ENCODE measurements around the gene DAAM1.

Gene DAAM1

DNA sequence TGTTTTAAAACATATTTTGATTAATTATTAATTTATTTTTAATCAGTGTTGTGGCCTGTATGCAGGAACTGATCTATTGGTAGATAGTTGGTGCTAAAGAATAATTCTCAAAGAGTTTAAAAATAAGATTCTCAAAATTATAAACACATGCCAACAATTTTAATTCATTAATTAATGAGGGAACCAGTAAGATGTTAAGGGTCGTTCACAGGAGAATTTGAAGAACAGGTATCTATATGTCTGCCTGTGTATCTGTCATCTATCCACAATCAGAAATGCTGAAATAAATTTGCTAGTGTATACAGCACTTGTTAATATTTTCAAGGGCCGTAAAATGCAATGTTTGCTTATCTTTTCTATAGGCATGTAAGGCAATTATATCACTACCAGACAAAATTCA lies 18.4 kb downstream of the DAAM1 start:
- Histone ChIP-seq H3K4me1 (ENCODE audit: control insufficient read depth, insufficient read depth, low read length) (no peaks in the 10 kb centered on the region), H3K27me3 (ENCODE audit: control insufficient read depth, insufficient read depth, low read length) (no peaks in the 10 kb centered on the region), H3K4me2 (ENCODE audit: low read length) (no peak overlapping the region), H3K4me3 (ENCODE audit: low read length) (no peak overlapping the region), H3K36me3 (ENCODE audit: insufficient read depth, low read length) (no peaks in the 10 kb centered on the region), H3K9me3 (replicated peaks; ENCODE audit: low read length) (no peaks in the 10 kb centered on the region), H3K9ac (ENCODE audit: low read depth, low read length) (no peak overlapping the region)

DNA sequence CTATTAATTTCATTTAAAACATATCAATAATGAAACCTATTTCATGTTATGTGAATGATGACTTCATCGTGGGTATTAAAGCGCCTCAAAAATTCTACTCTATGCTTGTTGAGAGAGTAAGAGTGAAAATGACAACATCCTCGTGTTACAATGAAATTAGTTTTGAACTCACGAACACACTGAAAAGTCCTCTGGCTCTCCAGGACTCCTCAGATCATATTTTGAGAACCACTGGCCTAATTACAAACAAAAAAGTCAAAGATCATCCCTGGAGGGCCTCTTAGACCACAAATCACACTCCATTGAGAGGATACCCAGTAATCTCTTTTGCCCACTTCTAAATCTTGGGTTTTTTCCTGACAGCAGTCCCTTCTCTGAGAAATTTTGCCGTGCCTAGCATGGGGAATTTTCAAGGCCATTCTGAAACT lies 19.1 kb downstream of the DAAM1 start:
- Histone ChIP-seq H3K4me2 (ENCODE audit: low read length) (no peak overlapping the region), H3K9ac (ENCODE audit: low read depth, low read length) (no peak overlapping the region), H3K36me3 (ENCODE audit: insufficient read depth, low read length) (no peaks in the 10 kb centered on the region)

DNA sequence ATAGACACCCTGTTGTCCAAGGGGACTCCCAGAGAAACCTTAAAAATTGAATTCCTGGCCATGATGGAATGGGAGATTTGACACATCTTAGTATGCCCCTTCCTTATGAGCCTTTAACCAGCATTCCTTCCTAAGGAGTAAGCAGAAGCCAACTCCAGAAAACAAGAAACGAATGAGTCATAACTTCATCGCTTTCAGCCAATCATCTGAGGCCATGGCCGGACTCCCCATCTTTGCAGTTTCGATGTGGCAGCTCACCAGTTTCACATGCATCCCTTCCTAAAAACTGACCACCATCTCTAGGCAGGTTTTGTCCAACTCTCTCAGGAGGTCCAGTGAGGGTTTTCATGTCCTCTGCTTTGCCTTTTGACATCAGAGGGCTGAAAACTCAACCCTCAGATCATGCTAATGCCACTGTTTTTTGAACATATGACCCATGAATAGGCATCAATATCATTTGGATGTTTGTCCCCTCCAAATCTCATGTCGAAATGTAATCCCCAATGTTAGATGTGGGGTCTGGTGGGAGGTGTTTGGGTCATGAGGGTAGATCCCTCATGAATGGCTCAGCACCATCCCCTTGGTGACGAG lies 19.9 kb downstream of the DAAM1 start:
- H3K9me3 ChIP-seq (replicated peaks; ENCODE audit: low read length) = no peaks in the 10 kb centered on the region
- no peak overlapping the region for H3K9ac ChIP-seq (ENCODE audit: low read depth, low read length)
- H3K4me2 ChIP-seq (ENCODE audit: low read length) = no peak overlapping the region
- H3K36me3 ChIP-seq (ENCODE audit: insufficient read depth, low read length) = no peaks in the 10 kb centered on the region
- H3K4me3 ChIP-seq (ENCODE audit: low read length) = no peak overlapping the region
- H3K4me1 ChIP-seq (ENCODE audit: control insufficient read depth, insufficient read depth, low read length) = peaks cover 2% of the 10 kb centered on the region
- H3K27me3 ChIP-seq (ENCODE audit: control insufficient read depth, insufficient read depth, low read length) = no peaks in the 10 kb centered on the region

More for the DNA sequence above, 19.1 kb downstream of the DAAM1 start:
- Histone ChIP-seq H3K4me3 (ENCODE audit: low read length) (no peak overlapping the region), H3K9me3 (replicated peaks; ENCODE audit: low read length) (no peaks in the 10 kb centered on the region), H3K27me3 (ENCODE audit: control insufficient read depth, insufficient read depth, low read length) (no peaks in the 10 kb centered on the region), H3K4me1 (ENCODE audit: control insufficient read depth, insufficient read depth, low read length) (no peaks in the 10 kb centered on the region)

DNA sequence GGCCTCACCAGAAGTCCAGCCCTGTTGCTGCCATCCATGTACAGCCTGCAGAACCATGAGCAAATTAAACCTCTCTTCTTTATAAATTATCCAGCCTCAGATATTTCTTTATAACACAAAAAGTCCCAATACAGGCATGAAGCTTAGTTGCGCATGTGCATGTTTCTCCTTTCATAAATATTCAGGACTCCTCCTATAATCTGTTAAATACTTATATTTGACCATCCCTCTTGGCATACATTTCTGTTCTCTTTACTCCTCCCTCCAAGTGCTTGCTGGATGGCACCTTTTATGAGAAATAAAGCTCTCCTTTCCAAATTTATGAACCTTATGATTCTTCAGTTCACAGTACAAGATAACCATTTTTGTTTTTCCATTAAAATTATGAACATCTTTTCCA lies 20.5 kb downstream of the DAAM1 start:
- no peak overlapping the region for H3K9ac ChIP-seq (ENCODE audit: low read depth, low read length)
- no peaks in the 10 kb centered on the region for H3K36me3 ChIP-seq (ENCODE audit: insufficient read depth, low read length)
- H3K9me3 ChIP-seq (replicated peaks; ENCODE audit: low read length) = no peaks in the 10 kb centered on the region
- H3K4me3 ChIP-seq (ENCODE audit: low read length) = no peak overlapping the region
- no peak overlapping the region for H3K4me2 ChIP-seq (ENCODE audit: low read length)
- peaks cover 6% of the 10 kb centered on the region for H3K4me1 ChIP-seq (ENCODE audit: control insufficient read depth, insufficient read depth, low read length)
- no peaks in the 10 kb centered on the region for H3K27me3 ChIP-seq (ENCODE audit: control insufficient read depth, insufficient read depth, low read length)

DNA sequence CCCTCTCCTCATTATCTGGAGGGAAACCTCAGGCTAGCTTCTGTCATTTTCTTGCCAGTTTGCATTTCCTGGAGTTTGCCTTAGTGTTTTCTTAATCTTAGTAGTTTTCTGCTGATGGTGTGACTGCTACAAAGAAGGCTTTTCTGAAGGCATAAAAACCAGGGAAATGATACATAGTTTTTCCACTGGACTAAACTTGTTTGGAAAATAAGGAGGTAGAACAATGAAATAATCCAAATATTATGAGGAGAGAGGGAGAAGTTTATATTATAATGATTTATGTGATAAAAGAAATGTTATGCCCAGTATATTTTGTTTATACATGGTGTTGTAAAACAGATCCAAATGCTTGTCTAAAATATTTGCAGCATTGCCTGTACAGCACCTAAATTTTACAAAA lies 22.2 kb downstream of the DAAM1 start:
- no peaks in the 10 kb centered on the region for H3K36me3 ChIP-seq (ENCODE audit: insufficient read depth, low read length)
- H3K4me3 ChIP-seq (ENCODE audit: low read length) = no peak overlapping the region
- H3K9me3 ChIP-seq (replicated peaks; ENCODE audit: low read length) = no peaks in the 10 kb centered on the region
- no peaks in the 10 kb centered on the region for H3K27me3 ChIP-seq (ENCODE audit: control insufficient read depth, insufficient read depth, low read length)
- no peak overlapping the region for H3K4me2 ChIP-seq (ENCODE audit: low read length)
- H3K9ac ChIP-seq (ENCODE audit: low read depth, low read length) = no peak overlapping the region
- peaks cover 6% of the 10 kb centered on the region for H3K4me1 ChIP-seq (ENCODE audit: control insufficient read depth, insufficient read depth, low read length)

DNA sequence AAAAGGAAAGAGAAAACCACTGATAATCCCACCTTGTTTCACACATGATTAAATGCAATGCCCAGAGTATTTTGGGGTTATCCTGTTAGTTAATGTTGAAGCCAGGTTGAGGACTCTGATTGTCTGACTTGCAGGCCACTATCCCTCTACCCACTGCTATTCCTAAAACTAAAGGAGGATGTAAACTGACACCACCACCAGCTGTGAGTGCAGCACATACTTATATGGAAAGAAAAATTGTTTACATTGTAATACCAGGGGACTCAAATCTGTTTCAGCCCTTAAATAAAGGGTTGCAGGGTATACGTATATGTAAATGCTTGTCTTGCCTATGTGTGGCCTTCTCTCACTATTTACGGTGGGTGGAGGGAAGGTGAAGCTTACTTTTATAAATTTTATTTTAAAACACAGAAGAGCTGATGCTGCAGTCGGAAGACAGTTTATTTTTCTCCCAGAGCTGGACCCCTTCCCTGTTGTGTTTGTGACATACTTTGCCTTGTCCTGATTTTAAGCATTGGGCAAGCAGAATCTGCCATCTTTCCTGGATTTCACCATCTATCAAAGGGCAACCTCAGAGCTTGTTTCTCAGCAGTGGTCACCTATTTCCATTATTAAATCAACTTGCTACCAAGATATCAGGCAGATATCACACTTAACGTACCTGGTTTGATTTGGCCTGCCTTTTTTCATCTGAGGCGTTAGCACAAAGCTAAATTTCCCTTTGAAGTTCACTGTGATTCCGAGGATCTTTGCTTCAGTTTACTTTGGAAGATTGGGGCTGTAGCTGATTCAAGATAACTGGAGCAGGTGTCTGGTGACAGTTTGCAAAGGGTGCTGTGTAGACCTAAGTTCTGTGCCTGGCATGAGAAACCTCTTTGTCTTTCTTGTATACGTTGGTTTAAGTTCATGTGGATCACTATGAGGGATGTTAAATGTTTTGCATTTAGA lies 25.2 kb downstream of the DAAM1 start:
- Histone ChIP-seq H3K9me3 (replicated peaks; ENCODE audit: low read length) (no peaks in the 10 kb centered on the region), H3K4me1 (ENCODE audit: control insufficient read depth, insufficient read depth, low read length) (peaks cover 6% of the 10 kb centered on the region), H3K27me3 (ENCODE audit: control insufficient read depth, insufficient read depth, low read length) (no peaks in the 10 kb centered on the region), H3K4me3 (ENCODE audit: low read length) (no peak overlapping the region), H3K36me3 (ENCODE audit: insufficient read depth, low read length) (no peaks in the 10 kb centered on the region), H3K9ac (ENCODE audit: low read depth, low read length) (no peak overlapping the region), H3K4me2 (ENCODE audit: low read length) (no peak overlapping the region)

DNA sequence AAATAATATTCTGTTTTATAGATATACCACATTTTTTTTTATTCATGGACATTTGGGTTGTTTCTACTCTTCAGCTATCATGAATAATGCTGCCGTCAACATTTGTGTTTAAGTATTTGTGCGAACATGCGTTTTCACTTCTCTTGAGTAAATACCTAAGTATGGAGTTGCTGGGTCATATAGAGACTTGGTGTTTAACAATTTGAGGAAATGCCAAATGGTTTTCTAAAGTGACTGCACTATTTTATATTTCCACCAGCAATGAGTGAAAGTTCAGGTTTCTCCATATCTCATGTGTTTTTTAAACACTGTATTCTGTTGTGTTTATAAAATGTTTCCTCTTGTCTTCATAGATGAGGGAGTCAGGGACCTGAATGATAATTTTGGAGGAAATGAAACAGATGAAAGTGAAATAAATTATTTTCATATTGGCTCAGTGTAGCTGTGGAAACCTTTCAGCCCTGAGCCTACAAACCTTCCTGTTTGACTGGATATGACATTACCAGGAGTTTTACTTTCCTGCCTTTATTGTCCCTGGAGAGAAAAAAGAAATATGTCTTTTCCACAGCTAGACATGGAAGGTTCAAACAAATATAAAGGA lies 26.3 kb downstream of the DAAM1 start:
- Histone ChIP-seq H3K4me1 (ENCODE audit: control insufficient read depth, insufficient read depth, low read length) (peaks cover 6% of the 10 kb centered on the region), H3K4me3 (ENCODE audit: low read length) (no peak overlapping the region), H3K9ac (ENCODE audit: low read depth, low read length) (no peak overlapping the region)

DNA sequence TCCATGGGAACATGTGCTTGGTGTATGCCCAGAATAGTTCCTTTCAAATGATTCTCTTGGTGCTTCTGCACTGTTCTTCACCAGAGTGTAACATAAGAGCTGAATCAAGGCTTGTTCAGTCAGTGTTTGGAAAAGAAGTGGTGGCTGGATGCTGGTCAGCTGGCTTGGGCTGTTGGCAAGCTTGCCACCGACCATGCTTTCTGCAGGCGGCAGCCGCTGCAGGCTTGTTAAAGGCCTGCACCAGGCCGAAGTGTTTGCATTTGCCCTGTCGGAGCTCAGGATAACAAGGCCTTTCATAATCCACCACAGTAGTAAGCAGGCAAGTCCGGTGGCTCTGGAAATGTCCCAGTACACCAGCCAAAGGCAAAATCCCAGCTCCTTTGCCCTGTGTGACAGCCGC lies 26.9 kb downstream of the DAAM1 start:
- Histone ChIP-seq H3K9me3 (replicated peaks; ENCODE audit: low read length) (no peaks in the 10 kb centered on the region), H3K4me1 (ENCODE audit: control insufficient read depth, insufficient read depth, low read length) (peaks cover 6% of the 10 kb centered on the region), H3K9ac (ENCODE audit: low read depth, low read length) (no peak overlapping the region), H3K36me3 (ENCODE audit: insufficient read depth, low read length) (no peaks in the 10 kb centered on the region), H3K27me3 (ENCODE audit: control insufficient read depth, insufficient read depth, low read length) (no peaks in the 10 kb centered on the region), H3K4me2 (ENCODE audit: low read length) (no peak overlapping the region), H3K4me3 (ENCODE audit: low read length) (no peak overlapping the region)

More for the DNA sequence above, 26.3 kb downstream of the DAAM1 start:
- Histone ChIP-seq H3K27me3 (ENCODE audit: control insufficient read depth, insufficient read depth, low read length) (no peaks in the 10 kb centered on the region), H3K4me2 (ENCODE audit: low read length) (no peak overlapping the region), H3K9me3 (replicated peaks; ENCODE audit: low read length) (no peaks in the 10 kb centered on the region), H3K36me3 (ENCODE audit: insufficient read depth, low read length) (no peaks in the 10 kb centered on the region)

DNA sequence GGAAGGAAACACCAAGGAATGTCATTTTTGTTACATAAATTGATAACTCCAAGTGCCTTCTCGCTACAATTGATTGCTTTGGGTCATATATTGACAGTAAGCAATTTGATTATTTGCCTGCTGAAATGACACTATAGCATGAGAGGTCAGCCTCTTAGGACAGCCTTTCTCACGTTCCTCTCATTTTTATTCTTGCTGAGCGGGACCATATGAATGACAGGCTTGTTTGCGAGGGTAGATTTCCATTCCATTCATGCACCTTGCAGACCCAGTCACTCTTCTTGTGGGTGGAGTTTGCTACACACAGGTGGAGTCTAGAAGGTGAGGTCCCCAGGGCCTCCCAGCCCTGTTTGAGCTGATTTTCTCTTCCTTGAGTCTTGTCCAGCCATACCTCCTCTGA lies 27.3 kb downstream of the DAAM1 start:
- Histone ChIP-seq H3K9me3 (replicated peaks; ENCODE audit: low read length) (no peaks in the 10 kb centered on the region), H3K9ac (ENCODE audit: low read depth, low read length) (no peak overlapping the region), H3K36me3 (ENCODE audit: insufficient read depth, low read length) (no peaks in the 10 kb centered on the region), H3K4me3 (ENCODE audit: low read length) (no peak overlapping the region), H3K4me1 (ENCODE audit: control insufficient read depth, insufficient read depth, low read length) (peaks cover 6% of the 10 kb centered on the region), H3K4me2 (ENCODE audit: low read length) (no peak overlapping the region), H3K27me3 (ENCODE audit: control insufficient read depth, insufficient read depth, low read length) (no peaks in the 10 kb centered on the region)

DNA sequence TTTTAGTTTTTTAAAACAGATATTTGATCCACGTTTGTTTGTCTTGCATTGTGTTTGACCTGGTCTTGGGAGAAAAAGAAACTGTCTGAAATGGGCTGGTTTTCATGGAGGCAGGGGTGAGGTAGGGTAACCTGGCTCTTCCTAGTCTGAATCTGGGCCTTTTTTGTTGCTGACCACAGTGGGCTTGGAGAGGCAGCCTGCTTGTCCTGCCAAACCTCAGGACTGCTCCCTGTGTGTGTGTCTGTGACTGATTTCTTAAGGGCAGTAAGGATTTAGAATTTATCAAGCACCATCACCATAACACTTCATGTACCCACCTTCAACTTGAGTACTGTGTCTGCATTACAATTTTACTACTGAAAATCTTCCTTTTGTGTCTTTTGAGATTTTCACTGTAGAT lies 28.5 kb downstream of the DAAM1 start:
- H3K27me3 ChIP-seq (ENCODE audit: control insufficient read depth, insufficient read depth, low read length) = no peaks in the 10 kb centered on the region
- H3K9ac ChIP-seq (ENCODE audit: low read depth, low read length) = no peak overlapping the region
- H3K4me1 ChIP-seq (ENCODE audit: control insufficient read depth, insufficient read depth, low read length) = peaks cover 6% of the 10 kb centered on the region
- no peak overlapping the region for H3K4me3 ChIP-seq (ENCODE audit: low read length)
- H3K36me3 ChIP-seq (ENCODE audit: insufficient read depth, low read length) = no peaks in the 10 kb centered on the region
- H3K9me3 ChIP-seq (replicated peaks; ENCODE audit: low read length) = no peaks in the 10 kb centered on the region
- H3K4me2 ChIP-seq (ENCODE audit: low read length) = no peak overlapping the region

DNA sequence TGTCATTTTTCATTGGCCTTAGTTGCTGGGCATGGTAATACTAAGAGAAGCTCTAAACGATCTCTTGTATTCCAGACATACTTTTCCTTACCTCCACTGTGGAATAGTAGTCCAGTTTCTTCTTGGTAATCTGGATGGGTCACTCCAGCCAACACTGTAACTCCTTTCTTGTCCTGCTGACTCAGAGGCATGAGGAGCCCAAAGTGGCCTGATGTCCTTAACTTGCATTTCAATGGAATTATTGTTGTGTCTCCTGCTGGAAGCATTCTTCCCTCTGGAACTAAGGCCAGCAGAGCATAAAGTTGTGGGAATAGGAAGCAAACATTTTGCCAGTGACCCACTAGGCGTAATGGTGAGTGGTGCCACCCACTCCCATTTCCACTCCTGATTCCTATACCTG lies 33.1 kb downstream of the DAAM1 start:
- H3K4me3 ChIP-seq (ENCODE audit: low read length) = no peak overlapping the region

More for the DNA sequence above, 33.1 kb downstream of the DAAM1 start:
- H3K27me3 ChIP-seq (ENCODE audit: control insufficient read depth, insufficient read depth, low read length) = no peaks in the 10 kb centered on the region
- H3K4me1 ChIP-seq (ENCODE audit: control insufficient read depth, insufficient read depth, low read length) = no peaks in the 10 kb centered on the region
- H3K36me3 ChIP-seq (ENCODE audit: insufficient read depth, low read length) = no peaks in the 10 kb centered on the region
- no peak overlapping the region for H3K9ac ChIP-seq (ENCODE audit: low read depth, low read length)
- H3K4me2 ChIP-seq (ENCODE audit: low read length) = no peak overlapping the region
- H3K9me3 ChIP-seq (replicated peaks; ENCODE audit: low read length) = no peaks in the 10 kb centered on the region

Measured in skeletal muscle satellite cell (primary cell).